Limb (tissue), 2 donors: ENCODE measurements around the gene ZNF556.
"Not testable (repeated sequence)": the region's sequence is repeated elsewhere in the genome, so short reads cannot be mapped to it uniquely, and the experiment has no call there.

Source experiments
- DNase-seq, 2 donors: peaks; one replicate each; pipeline ENCODE4 v3.0.0-alpha.2; 2016; ENCODE audit errors: extremely low spot score in 2 of 2

ZNF556 gene

DNA sequence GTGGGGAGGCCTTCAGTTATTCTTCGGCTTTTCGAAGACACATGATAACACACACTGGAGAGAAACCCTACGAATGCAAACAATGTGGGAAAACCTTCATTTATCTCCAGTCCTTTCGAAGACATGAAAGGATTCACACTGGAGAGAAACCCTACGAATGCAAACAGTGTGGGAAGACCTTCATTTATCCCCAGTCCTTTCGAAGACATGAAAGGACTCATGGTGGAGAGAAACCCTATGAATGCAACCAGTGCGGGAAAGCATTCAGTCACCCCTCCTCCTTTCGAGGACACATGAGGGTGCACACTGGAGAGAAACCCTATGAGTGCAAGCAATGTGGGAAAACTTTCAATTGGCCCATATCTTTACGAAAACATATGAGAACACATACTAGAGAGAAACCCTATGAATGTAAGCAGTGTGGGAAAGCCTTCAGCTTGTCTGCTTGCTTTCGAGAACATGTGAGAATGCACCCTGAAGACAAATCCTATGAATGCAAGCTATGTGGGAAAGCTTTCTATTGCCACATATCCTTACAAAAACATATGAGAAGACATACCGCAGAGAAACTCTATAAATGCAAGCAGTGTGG is 14.0 kb upstream of the ZNF556 start:
- DNase-seq = no peak

DNA sequence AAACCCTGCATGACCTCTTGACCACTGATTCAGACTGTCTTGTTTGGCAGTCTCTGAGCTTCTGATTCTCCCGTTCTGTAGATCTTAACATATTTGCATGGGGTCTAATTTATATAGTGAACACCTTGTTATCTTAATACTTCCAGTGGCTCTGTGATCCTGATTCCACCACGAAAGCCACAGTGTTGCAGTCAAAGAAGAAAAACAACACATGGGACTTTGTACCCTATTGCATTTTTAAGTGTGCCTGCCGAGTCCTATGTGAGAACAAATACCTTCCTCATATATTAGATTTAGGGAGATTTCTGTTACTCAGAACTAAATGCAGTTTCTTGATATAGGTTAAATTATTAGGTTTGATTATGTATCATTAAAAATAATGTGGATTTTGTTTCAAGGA is 12.3 kb upstream of the ZNF556 start:
- no peak for DNase-seq

DNA sequence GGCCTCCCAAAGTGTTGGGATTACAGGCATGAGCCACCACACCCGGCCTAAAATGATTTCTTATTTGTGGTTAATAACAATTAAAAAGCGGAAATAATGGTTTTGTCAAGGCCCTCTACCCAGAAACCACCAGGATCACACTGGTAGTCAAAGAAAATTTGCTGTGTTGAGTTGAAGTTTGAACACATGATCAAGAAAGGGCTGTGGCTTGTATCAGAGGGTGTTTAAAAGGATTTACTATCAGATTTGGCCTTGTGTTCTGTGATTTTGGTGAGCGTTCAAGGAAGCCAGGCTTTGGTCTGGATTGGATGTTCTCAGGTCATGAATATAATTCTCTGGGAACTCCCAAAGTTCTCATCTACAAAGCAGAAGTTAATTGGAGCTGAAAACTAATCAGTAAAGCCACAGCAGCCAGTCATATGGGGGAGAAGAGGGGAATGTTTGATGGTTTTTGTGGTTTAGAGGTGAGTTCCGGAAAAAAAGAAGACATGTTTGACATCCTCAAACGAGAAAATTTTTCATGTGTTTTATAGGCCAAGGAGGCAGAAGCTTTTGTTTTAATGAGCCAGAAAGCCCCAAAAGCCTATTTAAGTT is 10.6 kb upstream of the ZNF556 start:
- no peak for DNase-seq

DNA sequence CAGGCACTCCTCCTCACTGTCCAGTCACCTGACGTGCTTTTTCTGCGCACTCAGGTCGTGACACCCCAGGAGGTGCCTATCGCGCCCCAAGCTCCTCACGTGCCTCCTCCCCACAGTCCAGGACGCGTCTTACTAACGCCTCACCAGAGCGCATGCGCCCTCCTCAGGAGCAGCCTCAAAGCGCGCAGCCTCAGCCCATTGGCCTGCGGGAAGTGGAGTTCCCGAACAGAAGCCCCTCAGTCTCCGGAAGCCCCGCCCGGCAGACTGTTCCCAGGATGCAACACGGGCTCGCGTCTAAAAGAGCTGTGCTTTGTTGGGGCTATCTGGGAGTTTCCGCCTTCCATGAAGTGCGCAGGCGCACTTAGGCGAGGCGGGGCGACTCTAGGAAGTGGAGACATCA is 8.3 kb upstream of the ZNF556 start:
- no peak for DNase-seq

DNA sequence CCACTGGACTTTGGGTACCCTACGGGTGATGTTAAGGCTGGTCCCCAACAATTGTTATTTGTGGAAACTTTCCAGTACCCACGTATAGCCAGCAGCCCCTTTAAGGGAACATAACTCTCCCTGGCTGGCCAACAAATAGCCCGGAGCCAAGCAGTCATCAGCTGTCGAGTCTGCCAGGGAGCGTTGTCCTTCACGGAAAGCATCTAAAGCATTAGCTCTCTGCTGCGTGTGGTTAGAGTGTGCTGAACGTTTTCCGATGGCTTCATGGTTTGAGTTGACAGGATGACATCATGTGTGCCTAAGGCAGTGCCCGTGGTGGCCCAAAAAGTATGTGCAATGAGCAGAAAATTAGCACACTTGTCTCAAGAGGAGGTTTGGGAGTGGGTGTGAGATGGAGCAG is 3.3 kb upstream of the ZNF556 start:
- DNase-seq = peak in 1 of 2 donors; percentile 27

DNA sequence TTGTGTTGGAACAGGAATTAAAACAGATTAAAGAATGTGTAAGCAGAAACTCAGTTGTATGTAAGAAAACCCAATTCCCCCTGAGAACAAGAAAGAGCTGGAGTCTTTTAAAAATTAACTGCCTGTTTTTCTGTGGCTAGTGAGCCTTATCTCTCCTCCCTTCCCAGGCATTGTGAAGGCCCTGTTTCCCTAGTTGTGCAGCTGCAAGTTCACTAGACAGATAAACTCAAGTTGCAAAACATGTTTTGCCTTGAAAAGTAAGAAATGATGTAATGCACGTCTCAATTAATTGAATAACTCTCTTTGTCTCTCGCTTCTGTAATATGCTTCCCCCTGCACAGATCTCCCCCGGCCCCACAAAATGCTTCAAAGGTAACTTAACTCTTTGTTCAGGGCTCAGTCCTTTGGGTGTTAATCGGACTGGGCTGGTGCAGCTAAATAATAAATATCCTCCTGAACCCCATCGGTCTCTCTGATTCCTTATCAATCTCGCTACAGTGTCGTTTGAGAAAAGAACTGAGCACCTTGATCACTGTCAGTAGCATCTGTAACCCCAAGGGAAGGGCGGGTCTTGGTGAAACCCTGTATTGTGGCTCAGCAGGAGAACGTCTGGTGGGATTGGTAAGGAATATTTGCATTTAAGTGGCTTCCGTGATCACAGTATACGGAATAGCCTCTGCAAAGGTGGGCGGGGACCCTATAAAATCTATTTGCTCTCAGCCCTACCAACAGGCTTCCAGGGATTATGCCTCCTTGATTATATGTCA is 1.6 kb upstream of the ZNF556 start:
- DNase-seq = no peak

DNA sequence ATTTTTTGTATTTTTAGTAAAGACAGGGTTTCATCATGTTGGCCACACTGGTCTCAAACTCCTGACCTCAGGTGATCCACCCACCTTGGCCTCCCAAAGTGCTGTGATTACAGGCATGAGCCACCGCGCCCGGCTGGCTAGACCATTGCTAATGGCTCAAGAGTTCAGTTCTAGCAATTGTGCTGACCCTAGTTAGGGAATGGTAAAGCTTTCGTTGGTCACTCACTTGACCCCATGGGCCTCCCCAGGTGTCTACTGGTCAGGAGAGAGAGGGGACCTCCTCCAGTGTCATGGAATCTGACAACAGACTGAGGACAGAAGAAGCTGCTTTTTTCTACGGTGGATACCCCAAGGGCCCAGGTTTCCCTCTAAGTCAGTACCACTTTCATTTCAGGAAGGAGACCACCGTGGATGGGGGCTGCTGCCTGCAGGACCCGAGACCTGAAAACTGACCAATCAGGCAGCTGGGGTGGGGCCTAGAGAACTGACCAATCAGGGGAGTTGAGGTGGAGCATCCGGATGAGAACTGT is 575 bp upstream of the ZNF556 start:
- DNase-seq = no peak

DNA sequence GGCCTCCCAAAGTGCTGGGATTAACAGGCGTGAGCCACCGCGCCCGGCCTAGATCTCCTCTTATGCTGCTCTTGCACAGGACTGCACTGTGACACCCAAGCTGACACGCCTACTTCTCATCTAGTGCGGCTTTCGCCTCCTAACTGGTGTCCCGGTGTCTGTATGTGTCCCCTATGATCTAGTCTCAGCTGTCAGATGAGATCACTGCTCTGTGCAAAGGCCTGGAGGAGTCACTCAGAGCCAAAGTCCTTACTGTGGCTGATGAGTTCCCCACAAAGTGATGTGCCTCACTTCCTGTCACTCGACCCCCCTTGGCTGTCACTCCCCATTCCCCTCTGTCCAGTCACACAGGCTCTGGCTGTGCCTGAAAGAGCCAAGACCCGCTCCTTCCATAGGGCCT is 2.5 kb downstream of the ZNF556 start:
- DNase-seq = no peak

DNA sequence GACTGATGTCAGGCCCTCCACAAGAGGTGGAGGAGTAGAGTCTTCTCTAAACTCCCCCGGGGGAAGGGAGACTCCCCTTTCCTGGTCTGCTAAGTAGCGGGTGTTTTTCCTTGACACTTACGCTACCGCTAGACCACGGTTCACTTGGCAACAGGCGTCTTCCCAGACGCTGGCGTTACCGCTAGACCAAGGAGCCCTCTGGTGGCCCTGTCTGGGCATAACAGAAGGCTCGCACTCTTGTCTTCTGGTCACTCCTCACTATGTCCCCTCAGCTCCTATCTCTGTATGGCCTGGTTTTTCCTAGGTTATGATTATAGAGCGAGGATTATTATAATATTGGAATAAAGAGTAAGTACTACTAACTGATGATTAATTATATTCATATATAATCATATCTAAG is 5.0 kb downstream of the ZNF556 start:
- DNase-seq = not testable (repeated sequence)

DNA sequence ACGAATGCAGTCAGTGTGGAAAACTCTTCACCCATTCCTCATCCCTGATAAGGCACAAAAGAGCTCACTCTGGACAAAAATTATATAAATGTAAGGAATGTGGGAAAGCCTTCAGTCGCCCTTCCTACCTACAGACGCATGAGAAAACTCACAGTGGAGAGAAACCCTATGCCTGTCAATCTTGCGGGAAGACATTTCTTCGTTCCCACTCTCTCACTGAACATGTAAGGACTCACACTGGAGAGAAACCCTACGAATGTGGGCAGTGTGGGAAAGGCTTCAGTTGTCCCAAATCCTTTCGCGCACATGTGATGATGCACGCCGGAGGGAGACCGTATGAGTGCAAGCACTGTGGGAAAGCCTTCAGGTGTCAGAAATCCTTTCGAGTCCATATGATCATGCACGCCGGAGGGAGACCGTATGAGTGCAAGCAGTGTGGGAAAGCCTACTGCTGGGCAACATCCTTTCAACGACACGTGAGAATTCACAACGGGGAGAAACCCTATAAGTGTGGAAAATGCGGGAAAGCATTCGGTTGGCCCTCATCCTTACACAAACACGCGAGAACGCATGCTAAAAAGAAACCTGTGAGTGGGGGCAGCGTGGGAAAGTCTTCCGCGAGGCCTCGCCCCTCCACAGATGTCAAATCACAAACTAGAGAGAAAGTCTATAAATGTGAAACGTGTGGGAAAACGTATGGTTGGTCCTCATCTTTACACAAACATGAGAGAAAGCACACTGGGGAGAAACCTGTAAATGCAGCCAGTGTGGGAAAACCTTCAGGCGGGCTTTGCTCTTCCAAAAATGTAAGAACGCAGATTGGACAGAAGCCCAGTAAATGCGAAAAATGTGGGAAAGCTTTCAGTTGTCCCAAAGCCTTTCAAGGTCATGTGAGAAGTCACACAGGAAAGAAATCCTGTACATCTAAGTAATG is 10.5 kb downstream of the ZNF556 start:
- no peak for DNase-seq

DNA sequence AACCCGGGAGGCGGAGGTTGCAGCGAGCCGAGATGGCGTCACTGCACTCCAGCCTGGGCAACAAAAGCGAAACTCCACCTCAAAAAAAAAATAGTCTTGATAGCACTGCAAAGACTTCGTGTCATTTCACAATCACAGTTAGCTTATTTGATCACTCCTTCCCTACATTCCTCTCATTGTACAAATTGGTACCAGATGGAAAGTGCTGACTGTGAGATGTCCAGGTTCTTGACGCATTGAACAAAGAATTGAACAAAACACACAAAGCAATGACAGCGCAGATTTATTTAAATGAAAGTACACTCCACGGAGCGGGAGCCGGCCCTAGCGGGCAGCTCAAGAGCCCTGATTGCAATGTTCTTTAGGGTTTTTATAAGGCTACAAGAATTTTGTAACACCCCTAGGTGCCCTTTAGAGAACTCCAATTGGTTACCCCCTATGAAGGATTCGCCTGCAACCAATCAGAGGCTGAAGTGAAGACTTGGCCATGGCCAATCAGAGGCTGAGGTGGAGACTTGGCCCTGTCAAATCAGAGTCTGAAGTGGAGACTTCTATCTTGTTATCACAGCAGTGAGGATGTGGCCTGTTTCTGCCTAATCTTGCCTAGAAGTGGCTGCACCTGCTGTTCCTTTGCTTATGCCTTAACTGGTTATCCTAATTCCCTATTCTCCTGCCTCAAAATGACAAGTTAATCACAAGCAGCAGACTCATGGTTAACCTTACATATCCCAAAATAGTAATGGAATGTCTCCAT is 16.7 kb downstream of the ZNF556 start:
- DNase-seq = no peak

DNA sequence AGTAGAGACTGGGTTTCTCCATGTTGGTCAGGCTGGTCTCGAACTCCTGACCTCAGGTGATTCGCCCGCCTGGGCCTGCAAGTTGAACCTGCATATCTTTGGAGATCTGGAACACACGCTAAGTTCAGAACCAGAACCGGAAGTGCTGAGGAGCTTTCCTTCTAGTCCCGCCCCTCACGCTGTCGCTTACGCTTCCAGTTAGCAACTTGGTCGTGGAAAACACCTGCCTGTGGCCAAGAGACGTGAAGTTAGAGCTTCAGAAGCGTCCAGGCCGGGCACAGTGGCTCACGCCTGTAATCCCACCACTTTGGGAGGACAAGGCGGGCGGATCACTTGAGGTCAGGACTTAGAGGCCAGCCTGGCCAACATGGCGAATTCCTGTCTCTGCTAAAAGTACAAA is 18.6 kb downstream of the ZNF556 start:
- DNase-seq = no peak

DNA sequence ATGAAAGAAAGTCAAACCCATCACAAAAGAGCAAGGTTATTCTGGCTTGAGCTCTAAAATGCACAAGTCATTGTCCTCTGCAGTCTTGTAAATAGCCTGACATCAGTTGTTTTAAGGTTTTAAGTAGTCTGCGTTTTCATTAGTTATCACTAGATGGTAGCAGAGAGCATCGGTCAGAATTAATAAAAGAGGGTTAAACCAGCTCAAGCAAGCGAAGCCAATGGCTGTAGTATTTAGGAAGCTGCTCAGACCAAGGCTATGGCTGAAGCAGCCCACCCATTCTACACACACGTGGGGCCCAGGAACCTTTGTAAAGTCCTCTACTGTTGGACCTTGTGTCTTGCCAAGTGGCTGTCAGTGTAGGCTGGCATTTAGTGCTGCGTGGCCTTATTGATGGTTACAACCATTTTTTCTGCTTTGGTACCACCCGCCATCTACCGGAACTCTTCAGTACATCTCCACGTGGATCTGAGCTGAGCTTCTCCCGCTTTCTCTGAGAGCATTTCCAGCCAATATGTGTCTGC is 20.3 kb downstream of the ZNF556 start:
- DNase-seq = peak in 1 of 2 donors; percentile 85

DNA sequence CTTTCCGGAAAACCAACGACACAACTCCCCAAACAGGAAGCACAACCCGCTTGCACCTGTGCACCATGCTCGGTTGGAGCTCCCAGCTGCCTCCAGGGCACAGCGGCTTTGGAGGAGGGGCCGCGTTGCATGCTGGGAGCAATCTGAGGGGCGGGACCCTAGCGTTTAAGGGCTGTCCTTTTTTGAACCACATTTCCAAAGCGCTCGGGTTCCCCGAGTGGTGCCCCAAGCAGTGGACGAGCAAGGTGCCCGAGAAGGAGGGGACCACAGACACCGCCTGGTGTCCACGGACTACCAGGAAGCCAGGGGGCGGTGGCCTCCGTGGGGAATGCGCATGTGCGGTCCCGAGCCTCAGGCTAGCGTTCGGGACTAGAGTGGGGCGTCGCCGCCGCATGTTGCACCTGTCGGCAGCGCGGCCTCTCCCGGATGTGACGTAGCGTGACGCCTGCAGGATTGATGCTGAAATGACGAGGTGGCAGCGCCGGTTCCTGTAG is 21.6 kb downstream of the ZNF556 start:
- no peak for DNase-seq

DNA sequence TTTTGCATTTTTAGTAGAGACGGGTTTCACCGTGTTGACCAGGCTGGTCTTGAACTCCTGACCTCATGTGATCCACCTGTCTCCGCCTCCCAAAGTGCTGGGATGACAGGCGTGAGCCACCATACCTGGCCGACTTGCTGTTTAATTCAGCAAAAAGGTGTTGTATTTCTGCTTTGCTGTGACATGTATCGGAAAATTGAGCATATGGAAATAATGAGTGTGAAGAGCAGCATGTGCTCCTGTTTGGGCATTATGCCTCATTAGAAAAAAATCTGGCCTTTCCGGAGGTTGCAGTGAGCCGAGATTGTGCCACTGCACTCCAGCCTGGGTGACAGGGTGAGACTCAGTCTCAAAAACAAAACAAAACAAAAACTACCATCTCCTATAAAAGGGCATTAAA is 23.4 kb downstream of the ZNF556 start:
- DNase-seq = not testable (repeated sequence)

DNA sequence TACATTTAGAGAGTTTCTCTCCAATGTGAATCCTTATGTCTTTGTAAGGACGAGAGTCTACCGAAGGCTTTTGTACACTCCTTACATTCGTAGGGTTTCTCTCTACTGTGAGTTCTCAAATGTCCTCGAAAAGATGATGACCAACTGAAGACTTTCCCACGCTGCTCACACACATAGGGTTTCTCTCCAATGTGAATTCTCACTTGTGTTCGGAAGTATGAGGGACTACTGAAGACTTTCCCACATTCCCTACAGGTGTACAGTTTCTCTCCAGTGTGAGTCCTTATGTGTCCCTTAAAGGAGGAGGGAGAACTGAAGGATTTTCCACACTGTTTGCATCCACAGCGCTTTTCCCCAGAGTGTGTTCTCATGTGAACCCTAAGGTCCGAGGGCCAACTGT is 29.6 kb downstream of the ZNF556 start:
- no peak for DNase-seq

DNA sequence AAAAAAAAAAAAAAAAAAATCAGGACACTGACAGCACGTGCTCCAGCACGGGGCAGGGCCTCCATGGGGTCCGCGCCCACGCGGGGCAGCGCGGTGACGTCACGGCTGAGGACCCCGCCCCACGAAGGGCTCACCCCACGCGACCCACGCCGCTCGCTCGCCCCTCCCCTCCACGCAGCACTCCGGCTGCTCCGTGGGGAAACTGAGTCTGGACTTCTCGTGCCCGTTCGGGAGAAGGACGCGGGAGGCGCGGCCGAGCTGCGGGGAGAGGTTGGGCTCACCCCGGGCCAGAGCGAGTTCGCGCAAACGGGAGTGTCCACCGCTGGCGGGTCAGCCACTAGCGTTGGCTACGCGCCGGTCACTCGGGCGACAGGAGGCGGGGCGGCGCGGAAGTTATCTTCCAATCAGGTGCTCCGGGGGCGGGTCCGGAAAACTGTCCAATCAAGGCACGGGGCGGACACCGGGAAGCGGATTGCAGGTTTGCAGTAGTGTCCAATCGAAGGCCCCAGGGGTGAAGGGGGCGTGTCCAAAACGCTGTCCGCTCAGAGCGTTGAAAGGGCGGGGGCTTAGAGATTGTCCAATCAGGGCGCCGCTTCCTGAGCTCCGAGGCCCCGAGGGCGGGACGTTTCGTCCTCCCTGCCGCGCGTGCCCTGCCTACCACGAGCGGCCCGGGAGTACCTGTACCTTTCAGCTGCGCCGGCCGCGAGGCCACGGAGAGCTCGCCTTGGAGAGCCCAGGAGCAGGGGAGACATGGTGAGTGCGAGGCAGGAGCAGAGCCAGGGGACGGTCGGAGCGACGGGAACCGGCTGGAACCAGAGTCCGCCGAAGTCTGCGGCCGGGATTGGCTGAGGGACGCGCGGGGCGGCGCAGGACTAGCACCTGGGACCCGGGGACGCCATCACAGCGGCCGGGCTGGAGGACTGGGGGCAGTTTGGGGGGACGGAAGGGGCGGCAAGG is 33.4 kb downstream of the ZNF556 start, which contains the start of gene ZNF57:
Gene ZNF57, plus strand, starts transcription at position 633 of the 957 bp plus-strand sequence. Its CDS starts 118 bp downstream, at position 751.
- DNase-seq = peak; percentile 97 to 99

DNA sequence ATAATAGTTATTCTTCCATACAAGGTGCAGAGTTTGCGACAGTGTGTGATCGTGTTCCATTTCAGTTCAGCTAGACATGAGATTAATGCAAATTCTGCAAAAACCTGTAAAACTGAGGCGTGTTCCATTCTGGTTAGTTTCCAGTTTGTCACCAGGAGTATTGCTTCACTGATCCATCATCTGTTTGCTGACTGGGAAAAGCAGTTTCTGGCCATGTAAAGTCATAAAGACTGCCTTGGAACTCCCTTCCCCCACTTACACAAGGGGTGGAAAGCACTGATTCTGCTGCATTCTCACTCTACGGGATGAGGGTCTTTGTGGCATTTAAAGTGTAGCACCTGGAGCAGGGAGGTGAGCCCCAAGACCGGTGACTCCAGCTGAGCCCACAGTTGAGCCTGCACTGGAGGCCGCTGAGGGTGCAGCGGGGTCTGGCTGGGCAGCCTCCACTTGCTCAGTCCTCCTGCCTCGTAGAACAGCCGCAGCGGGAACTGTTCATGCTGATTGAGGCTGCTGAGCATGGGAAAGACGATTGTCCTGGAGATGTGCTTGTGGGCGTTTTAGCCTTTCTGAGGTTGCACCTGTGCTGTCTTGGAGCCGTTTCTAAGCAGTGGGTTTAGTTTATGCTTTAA is 35.6 kb downstream of the ZNF556 start:
- no peak for DNase-seq

DNA sequence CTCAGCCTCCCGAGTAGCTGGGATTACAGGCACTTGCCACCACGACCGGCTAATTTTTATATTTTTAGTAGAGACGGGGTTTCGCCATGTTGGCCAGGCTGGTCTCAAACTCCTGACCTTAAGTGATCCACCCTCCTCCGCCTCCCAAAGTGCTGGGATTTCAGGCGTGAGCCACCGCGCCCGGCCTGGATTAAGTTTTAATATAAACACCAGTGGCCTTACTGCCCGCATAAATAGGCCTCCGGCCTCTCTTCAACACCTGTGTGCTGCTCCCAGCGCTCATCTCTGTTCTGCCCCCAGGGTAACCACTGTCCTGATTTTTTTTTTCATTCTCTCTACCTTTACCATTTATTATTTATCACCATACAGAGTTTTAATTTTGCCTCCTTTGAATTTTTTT is 36.2 kb downstream of the ZNF556 start:
- not testable (repeated sequence) for DNase-seq
